SK-N-SH (cell line): ENCODE measurements around the gene ADAMTS15. TPM values are rescaled to one million over a fixed set of nuclear protein-coding genes. Genes with fewer than 3 reads are reported as not detected.

Experiments used
- CTCF ChIA-PET: fragments of 300-600, 350-600 bp; formaldehyde crosslinking; extraction: SDS; loops from one replicate; lab custom pipeline; 2021; lab: Yijun Ruan, JAX
- POLR2A ChIA-PET: fragments of 350-600 bp; sonication (Branson Sonifier 250); formaldehyde crosslinking; extraction: SDS; loops from one replicate; lab custom pipeline; 2020; ENCODE audit warnings: antibody characterized with exemption, inconsistent platforms; lab: Yijun Ruan, JAX
- DNase-seq: peaks from one replicate; pipeline ENCODE4 v3.0.0; 2012
- H2AFZ ChIP-seq: fragments of 200-600 bp; sonication (generic); 2 replicates; pipeline ENCODE4 v1.8.1; 2016; ENCODE audit warnings: antibody characterized with exemption, mild to moderate bottlenecking, low read depth
- H3F3A ChIP-seq: fragments of 200-600 bp; sonication (generic); replicated peaks from 2 replicates; pipeline ENCODE3; 2016; ENCODE audit warnings: antibody characterized with exemption, mild to moderate bottlenecking; ENCODE audit not compliant: insufficient read depth
- H3K27ac ChIP-seq, 2 experiments: fragments of 200-500 bp in 1 of 2; fragments of 200-600 bp in 1 of 2; sonication (Bioruptor generic) in 1 of 2; sonication (generic), shearing (Covaris generic) in 1 of 2; 2 replicates each; pipeline versions ENCODE4 v1.5.1 to v1.6.1; 2014 to 2016; ENCODE audit warnings: low read depth in 2 of 2, inconsistent platforms in 1 of 2, low read length in 1 of 2, mild to moderate bottlenecking in 1 of 2, mixed read lengths in 1 of 2
- H3K27me3 ChIP-seq: fragments of 200-600 bp; sonication (generic), shearing (Covaris generic); 2 replicates; pipeline ENCODE4 v1.6.1; 2016; ENCODE audit warnings: mixed run types; ENCODE audit not compliant: insufficient read depth
- H3K36me3 ChIP-seq, 2 experiments: fragments of 200-500 bp in 1 of 2; fragments of 200-600 bp in 1 of 2; sonication (Bioruptor generic) in 1 of 2; sonication (generic) in 1 of 2; replicated peaks in 1 of 2; 2 replicates each; pipeline versions ENCODE3 to v1.5.1; 2014 to 2016; ENCODE audit warnings: low read length in 1 of 2, mild to moderate bottlenecking in 1 of 2; ENCODE audit not compliant: insufficient read depth in 2 of 2, control insufficient read depth in 1 of 2
- H3K4me1 ChIP-seq, 2 experiments: fragments of 200-500 bp in 1 of 2; fragments of 200-600 bp in 1 of 2; sonication (Bioruptor generic) in 1 of 2; sonication (generic), shearing (Covaris generic) in 1 of 2; 2 replicates each; pipeline versions ENCODE4 v1.5.1 to v1.6.1; 2014 to 2016; ENCODE audit warnings: low read depth in 1 of 2, low read length in 1 of 2, mixed run types in 1 of 2; ENCODE audit not compliant: insufficient read depth in 2 of 2, control insufficient read depth in 1 of 2
- H3K4me2 ChIP-seq: fragments of 200-600 bp; sonication (generic), shearing (Covaris generic); 2 replicates; pipeline ENCODE4 v1.6.1; 2017; ENCODE audit warnings: mixed run types
- H3K4me3 ChIP-seq, 2 experiments: fragments of 200-500 bp in 1 of 2; fragments of 200-600 bp in 1 of 2; sonication (Bioruptor generic) in 1 of 2; sonication (generic), shearing (Covaris generic) in 1 of 2; 2 replicates each; pipeline versions ENCODE4 v1.5.1 to v1.8.1; 2014 to 2016; ENCODE audit warnings: low read depth in 2 of 2, inconsistent platforms in 1 of 2, low read length in 1 of 2, mild to moderate bottlenecking in 1 of 2, mixed read lengths in 1 of 2, moderate library complexity in 1 of 2
- H3K79me2 ChIP-seq: fragments of 200-600 bp; sonication (generic); 2 replicates; pipeline ENCODE4 v1.8.1; 2017; ENCODE audit warnings: mild to moderate bottlenecking; ENCODE audit not compliant: insufficient read depth
- H3K9ac ChIP-seq: fragments of 200-600 bp; sonication (generic); 2 replicates; pipeline ENCODE4 v1.6.1; 2017; ENCODE audit warnings: mixed run types
- H3K9me2 ChIP-seq: fragments of 200-600 bp; sonication (generic); 2 replicates; pipeline ENCODE4 v1.6.1; 2017; ENCODE audit warnings: mixed run types
- H3K9me3 ChIP-seq: fragments of 200-600 bp; sonication (generic); 2 replicates; pipeline ENCODE4 v1.6.1; 2017; ENCODE audit warnings: mixed run types, mild to moderate bottlenecking, moderate library complexity
- H4K20me1 ChIP-seq: fragments of 200-600 bp; sonication (generic); 2 replicates; pipeline ENCODE4 v1.6.1; 2017; ENCODE audit warnings: mild to moderate bottlenecking, mixed run types; ENCODE audit not compliant: insufficient read depth
- CHD2 ChIP-seq: fragments of 150-350 bp; IDR thresholded peaks from 2 replicates; pipeline ENCODE4 v1.6.1; 2018; ENCODE audit warnings: low read length; ENCODE audit not compliant: partially characterized antibody
- EP300 ChIP-seq, 2 experiments: IDR thresholded peaks; 2 replicates each; pipeline versions ENCODE4 v1.4.0 to v1.6.1; 2012; ENCODE audit warnings: borderline replicate concordance in 1 of 2, low read depth in 1 of 2, low read length in 1 of 2
- FOSL2 ChIP-seq: IDR thresholded peaks from 2 replicates; pipeline ENCODE4 v1.4.0; 2012; ENCODE audit warnings: low read depth, mild to moderate bottlenecking, moderate library complexity, borderline replicate concordance
- GABPA ChIP-seq: IDR thresholded peaks from 2 replicates; pipeline ENCODE4 v1.4.0; 2012; ENCODE audit warnings: low read depth, mild to moderate bottlenecking
- IRF3 ChIP-seq: fragments of 150-350 bp; IDR thresholded peaks from 2 replicates; pipeline ENCODE4 v1.6.1; 2016; ENCODE audit warnings: mild to moderate bottlenecking, low read depth, low read length
- JUND ChIP-seq: IDR thresholded peaks from 2 replicates; pipeline ENCODE4 v1.4.0; 2012
- MAX ChIP-seq: IDR thresholded peaks from 2 replicates; pipeline ENCODE4 v1.4.0; 2012; ENCODE audit warnings: low read depth
- MEF2A ChIP-seq: IDR thresholded peaks from 2 replicates; pipeline ENCODE4 v1.4.0; 2012; ENCODE audit warnings: low read depth, borderline replicate concordance
- MXI1 ChIP-seq: IDR thresholded peaks from 2 replicates; pipeline ENCODE4 v1.6.1; 2012; ENCODE audit warnings: mild to moderate bottlenecking, low read depth, low read length, improper control_type of control experiment
- NFIC ChIP-seq: IDR thresholded peaks from 2 replicates; pipeline ENCODE4 v1.4.0; 2012; ENCODE audit warnings: borderline replicate concordance
- PBX3 ChIP-seq: IDR thresholded peaks from 2 replicates; pipeline ENCODE4; 2012
- RCOR1 ChIP-seq: fragments of 150-350 bp; IDR thresholded peaks from 2 replicates; pipeline ENCODE4 v1.6.1; 2017; ENCODE audit warnings: antibody characterized with exemption, low read length
- SIN3A ChIP-seq: IDR thresholded peaks from 2 replicates; pipeline ENCODE4 v1.6.1; 2012; ENCODE audit warnings: low read depth, mild to moderate bottlenecking, low read length, moderate library complexity, borderline replicate concordance
- TCF12 ChIP-seq: IDR thresholded peaks from 2 replicates; pipeline ENCODE4 v1.4.0; 2012
- TEAD4 ChIP-seq: IDR thresholded peaks from 2 replicates; pipeline ENCODE4 v1.4.0; 2012; ENCODE audit warnings: mild to moderate bottlenecking, borderline replicate concordance; ENCODE audit not compliant: insufficient read depth
- USF1 ChIP-seq: IDR thresholded peaks from 2 replicates; pipeline ENCODE4 v1.4.0; 2012; ENCODE audit warnings: low read depth, borderline replicate concordance
- WGBS: methylation state at CpG from one replicate; pipeline ENCODE4 v1.1.6; 2017; ENCODE audit warnings: low lambda C conversion rate; 5-methylcytosine and 5-hydroxymethylcytosine counted together
- polyA plus RNA-seq, 3 experiments: library from polyadenylated mRNA; depleted of rRNA; stranded (reverse); fragments of >200 nt; gene quantifications; 2 replicates each; pipeline ENCODE4 v1.2.3, GENCODE V29; 2012

The ADAMTS15 gene
- polyA plus RNA-seq, 1 of the 3 experiments (the other 2 are of a cell fraction): 1.1 TPM

GRCh38 chr11:130413405-130414106 is 34.9 kb upstream of the ADAMTS15 start:
- no peak overlapping the region for H3K9ac ChIP-seq

More at GRCh38 chr11:130413405-130414106, 34.9 kb upstream of the ADAMTS15 start:
- H3K27ac ChIP-seq: peak overlapping the region in 1 of 2 experiments; percentile 56; a peak in 2 of 4 replicates
- no peaks in the 10 kb centered on the region for H3K27me3 ChIP-seq
- no peak for DNase-seq
- H3K4me2 ChIP-seq: peak overlapping the region; percentile 32; the same call in 1 of the 2 replicates
- H3K4me3 ChIP-seq: no peak overlapping the region
- H4K20me1 ChIP-seq: no peaks in the 10 kb centered on the region
- ChIA-PET POLR2A (interaction anchor here (0.6 kb wide), 1 partner anchor 132 kb away, joined by 3 read pairs; no protein-coding TSS in a partner anchor), CTCF (interaction anchor here (1.1 kb wide), 1 partner anchor 21 kb away, joined by 3 read pairs; no protein-coding TSS in a partner anchor)
- TF ChIP-seq NFIC (peak; percentile 76), CHD2 (no peak), MXI1 (no peak), IRF3 (no peak), MAX (peak; percentile 42; the same call in 1 of the 2 replicates), TEAD4 (no peak), MEF2A (no peak), FOSL2 (peak; percentile 92), SIN3A (no peak), USF1 (peak; percentile 30; the same call in 1 of the 2 replicates), EP300 (IDR thresholded peaks at IDR 0.05; ENCODE audit: borderline replicate concordance in 1 of 2, low read depth in 1 of 2, low read length in 1 of 2) (peak in 1 of 2 experiments; percentile 38; a peak in 1 of 4 replicates), PBX3 (peak; percentile 61), RCOR1 (no peak), JUND (peak; percentile 86), TCF12 (peak; percentile 73), GABPA (no peak)
- peaks cover 11% of the 10 kb centered on the region for H3F3A ChIP-seq
- H3K36me3 ChIP-seq: no peaks in the 10 kb centered on the region
- H2AFZ ChIP-seq: no peak overlapping the region
- H3K9me2 ChIP-seq: no peaks in the 10 kb centered on the region
- H3K79me2 ChIP-seq: no peaks in the 10 kb centered on the region
- no peaks in the 10 kb centered on the region for H3K4me1 ChIP-seq
- H3K9me3 ChIP-seq: no peaks in the 10 kb centered on the region
- WGBS: 62% methylated on average over 16 of the region's 16 CpGs
